Fibroblast of lung (primary cell): ENCODE results near the gene PEPD. TPM values are rescaled to one million over a fixed set of nuclear protein-coding genes. Genes with fewer than 3 reads are reported as not detected.

ENCODE experiments used
- DNase-seq, 2 donors: peaks; one replicate each; pipeline versions ENCODE4 v3.0.0 to v3.0.0-alpha.2; 2010; ENCODE audit warnings: low read depth in 2 of 2
- H2AFZ ChIP-seq: 2 replicates; pipeline ENCODE4 v1.5.1; 2012; ENCODE audit warnings: low read length, control low read depth, inconsistent platforms
- H3K27ac ChIP-seq: 2 replicates; pipeline ENCODE4 v1.5.1; 2011; ENCODE audit warnings: low read length, control low read depth; ENCODE audit not compliant: insufficient read depth
- H3K27me3 ChIP-seq: 2 replicates; pipeline ENCODE4 v1.5.1; 2011; ENCODE audit warnings: mild to moderate bottlenecking, low read length; ENCODE audit not compliant: control insufficient read depth, insufficient read depth
- H3K36me3 ChIP-seq: 2 replicates; pipeline ENCODE4 v1.5.1; 2011; ENCODE audit warnings: low read length; ENCODE audit not compliant: control insufficient read depth, insufficient read depth
- H3K4me1 ChIP-seq: 2 replicates; pipeline ENCODE4 v1.5.1; 2011; ENCODE audit warnings: low read length; ENCODE audit not compliant: control insufficient read depth, insufficient read depth; ENCODE audit errors: extremely low read depth
- H3K4me2 ChIP-seq: 2 replicates; pipeline ENCODE4 v1.5.1; 2011; ENCODE audit warnings: low read length, control low read depth; ENCODE audit not compliant: insufficient read depth; ENCODE audit errors: extremely low read depth
- H3K4me3 ChIP-seq, 4 experiments: fragments of 200-600 bp in 1 of 4; sonication (generic) in 1 of 4; replicated peaks in 1 of 4; 2 replicates each; pipeline ENCODE4 v1.5.1; 2011 to 2016; ENCODE audit warnings: low read length in 4 of 4, low read depth in 3 of 4, mild to moderate bottlenecking in 3 of 4, control low read depth in 2 of 4, inconsistent platforms in 1 of 4, mixed read lengths in 1 of 4; ENCODE audit not compliant: insufficient read depth in 1 of 4; ENCODE audit errors: control extremely low read depth in 1 of 4
- H3K79me2 ChIP-seq: 2 replicates; pipeline ENCODE4 v1.5.1; 2012; ENCODE audit warnings: mild to moderate bottlenecking, low read length, inconsistent platforms; ENCODE audit not compliant: control insufficient read depth, insufficient read depth
- H3K9ac ChIP-seq: 2 replicates; pipeline ENCODE4 v1.5.1; 2011; ENCODE audit warnings: mild to moderate bottlenecking, low read length, control low read depth; ENCODE audit not compliant: insufficient read depth
- H3K9me3 ChIP-seq: 2 replicates; pipeline ENCODE4 v1.5.1; 2012; ENCODE audit warnings: low read depth, low read length; ENCODE audit not compliant: control insufficient read depth, insufficient read depth
- H4K20me1 ChIP-seq: 2 replicates; pipeline ENCODE4 v1.5.1; 2011; ENCODE audit warnings: low read length; ENCODE audit not compliant: control insufficient read depth, insufficient read depth; ENCODE audit errors: extremely low read depth
- CTCF ChIP-seq, 2 donors: IDR thresholded peaks in 1 of 2; conservative IDR thresholded peaks in 1 of 2; 1 replicate in 1 of 2; 2 replicates in 1 of 2; pipeline ENCODE4 v1.5.1; 2011 to 2012; ENCODE audit warnings: low read length in 2 of 2, control low read depth in 1 of 2, inconsistent platforms in 1 of 2, low read depth in 1 of 2, mild to moderate bottlenecking in 1 of 2
- EZH2 ChIP-seq: IDR thresholded peaks from 2 replicates; pipeline ENCODE4 v1.5.1; 2012; ENCODE audit warnings: low read length, control low read depth, mild to moderate bottlenecking; ENCODE audit errors: missing control alignments
- polyA plus RNA-seq, 2 donors: library from polyadenylated mRNA; depleted of rRNA in 1 of 2; stranded (reverse) in 1 of 2; unstranded in 1 of 2; fragments of >200 nt; gene quantifications; 2 replicates each; pipeline ENCODE4 v1.2.1, GENCODE V29; 2011 to 2012; ENCODE audit warnings: missing spikeins in 1 of 2
- total RNA-seq: library from RNA; depleted of rRNA; stranded (reverse); fragments of >200 nt; gene quantifications from 2 replicates; pipeline ENCODE4 v1.2.1, GENCODE V29; 2014

Gene PEPD
- total and polyA plus RNA-seq, 2 donors (not counting 1 experiment from before 2014, with no cell fraction given), result 59.8 to 81.9 TPM

- TF ChIP-seq EZH2 (no peak), CTCF (conservative IDR thresholded peaks at IDR 0.05 in 1 of 2, IDR thresholded peaks at IDR 0.05 in 1 of 2; ENCODE audit: low read depth in 1 of 2, low read length in 2 of 2) (no peak)
Observed at GRCh38 chr19:33409906-33410685, 111.5 kb downstream of the PEPD start.

GRCh38 chr19:33408538-33409434 is 112.8 kb downstream of the PEPD start:
- no peaks in the 10 kb centered on the region for H3K79me2 ChIP-seq
- no peaks in the 10 kb centered on the region for H4K20me1 ChIP-seq
- H2AFZ ChIP-seq, result no peak overlapping the region
- no peak overlapping the region for H3K27ac ChIP-seq
- H3K4me1 ChIP-seq, result no peaks in the 10 kb centered on the region
- no peak for DNase-seq
- H3K27me3 ChIP-seq, result no peaks in the 10 kb centered on the region
- H3K4me3 ChIP-seq, result no peak overlapping the region
- H3K36me3 ChIP-seq, result no peaks in the 10 kb centered on the region
- H3K4me2 ChIP-seq, result no peak overlapping the region
- TF ChIP-seq CTCF (conservative IDR thresholded peaks at IDR 0.05 in 1 of 2, IDR thresholded peaks at IDR 0.05 in 1 of 2; ENCODE audit: low read depth in 1 of 2, low read length in 2 of 2), result no peak
- no peak for TF ChIP-seq EZH2
- no peak overlapping the region for H3K9ac ChIP-seq
- H3K9me3 ChIP-seq, result no peaks in the 10 kb centered on the region

More at GRCh38 chr19:33409906-33410685, 111.5 kb downstream of the PEPD start:
- Histone ChIP-seq H2AFZ (no peak overlapping the region), H3K79me2 (no peaks in the 10 kb centered on the region), H3K36me3 (no peaks in the 10 kb centered on the region), H3K4me1 (no peaks in the 10 kb centered on the region), H3K27me3 (no peaks in the 10 kb centered on the region), H3K27ac (no peak overlapping the region), H3K4me2 (no peak overlapping the region), H3K9me3 (no peaks in the 10 kb centered on the region), H3K4me3 (no peak overlapping the region), H3K9ac (no peak overlapping the region), H4K20me1 (no peaks in the 10 kb centered on the region)
- DNase-seq, result no peak

DNA sequence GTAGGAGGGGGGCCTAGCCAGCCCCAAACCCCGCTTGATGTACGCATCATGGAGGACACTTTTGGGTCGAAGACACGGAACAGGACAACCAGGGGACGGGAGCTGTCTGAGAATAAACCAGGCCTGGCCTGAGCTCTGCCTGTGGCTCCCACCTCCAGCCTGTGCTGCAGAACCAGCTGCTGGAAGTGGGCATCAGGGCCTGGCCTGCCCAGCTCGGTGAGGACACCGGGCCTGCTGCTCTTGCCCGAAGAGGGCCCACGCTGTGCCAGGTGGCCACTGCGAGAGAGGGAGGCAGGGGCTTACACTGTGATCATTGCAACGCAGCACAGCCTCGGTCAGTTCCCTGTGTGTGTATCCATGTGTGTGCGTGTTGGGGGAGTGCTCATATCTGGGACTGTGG is 113.5 kb downstream of the PEPD start:
- no peak for TF ChIP-seq CTCF (conservative IDR thresholded peaks at IDR 0.05 in 1 of 2, IDR thresholded peaks at IDR 0.05 in 1 of 2; ENCODE audit: low read depth in 1 of 2, low read length in 2 of 2)
- TF ChIP-seq EZH2, result no peak
- no peak for DNase-seq

More for the DNA sequence above, 113.5 kb downstream of the PEPD start:
- Histone ChIP-seq H3K4me3 (no peak overlapping the region), H3K4me2 (no peak overlapping the region), H3K79me2 (no peaks in the 10 kb centered on the region), H4K20me1 (no peaks in the 10 kb centered on the region), H3K27me3 (no peaks in the 10 kb centered on the region), H3K27ac (no peak overlapping the region), H3K36me3 (no peaks in the 10 kb centered on the region), H3K9me3 (no peaks in the 10 kb centered on the region), H3K9ac (no peak overlapping the region), H3K4me1 (no peaks in the 10 kb centered on the region), H2AFZ (no peak overlapping the region)
